Activated CD4-positive, alpha-beta T cell treated with anti-CD3 and anti-CD28 coated beads for 1 hour (primary cell): Measurements from ENCODE around the gene OPN1MW3.
"Not testable (repeated sequence)": the region's sequence is repeated elsewhere in the genome, so short reads cannot be mapped to it uniquely, and the experiment has no call there.

Experiments
- DNase-seq: peaks from one replicate; pipeline ENCODE4 v3.0.0-alpha.2; 2020

Gene OPN1MW3

GRCh38 chrX:154257282-154257681 is at the start of gene OPN1MW3:
OPN1MW3 (plus strand) TSS chrX:154257582; CDS start chrX:154257620, 38 bp downstream.
- DNase-seq, result not testable (repeated sequence)

DNA sequence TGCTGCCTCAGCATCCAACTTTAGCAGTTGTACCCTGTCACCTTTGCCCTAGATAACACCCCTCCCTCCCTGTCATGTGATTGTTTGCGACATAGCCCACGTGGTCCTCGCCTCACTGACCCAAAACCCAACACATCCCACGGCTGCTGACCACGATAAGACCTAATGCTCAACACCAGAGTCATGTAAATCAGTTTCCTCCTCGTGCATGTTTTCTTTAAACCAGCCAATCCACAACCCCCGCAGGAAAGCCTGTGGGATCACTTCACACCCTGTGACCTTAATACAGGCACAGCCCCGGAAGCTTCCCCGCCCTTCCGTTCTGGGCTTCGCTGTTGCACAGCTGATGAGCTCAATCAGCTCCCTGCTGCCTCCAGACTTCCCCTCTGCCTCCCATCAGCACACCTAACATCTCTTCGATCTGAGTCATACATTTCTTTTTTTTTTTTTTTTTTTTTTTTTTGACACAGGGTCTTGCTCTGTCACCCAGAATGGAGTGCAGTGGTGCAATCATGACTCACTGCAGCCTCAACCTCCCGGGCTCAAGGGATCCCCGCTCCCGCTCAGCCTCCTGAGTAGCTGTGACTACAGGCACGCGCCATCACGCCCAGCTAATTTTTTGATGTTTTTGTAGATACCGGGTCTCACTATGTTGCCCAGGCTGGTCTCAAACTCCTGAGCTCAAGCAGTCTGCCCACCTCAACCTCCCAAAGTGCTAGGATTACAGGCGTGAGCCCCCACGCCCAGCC is 47.5 kb upstream of the OPN1MW3 start:
- not testable (repeated sequence) for DNase-seq

DNA sequence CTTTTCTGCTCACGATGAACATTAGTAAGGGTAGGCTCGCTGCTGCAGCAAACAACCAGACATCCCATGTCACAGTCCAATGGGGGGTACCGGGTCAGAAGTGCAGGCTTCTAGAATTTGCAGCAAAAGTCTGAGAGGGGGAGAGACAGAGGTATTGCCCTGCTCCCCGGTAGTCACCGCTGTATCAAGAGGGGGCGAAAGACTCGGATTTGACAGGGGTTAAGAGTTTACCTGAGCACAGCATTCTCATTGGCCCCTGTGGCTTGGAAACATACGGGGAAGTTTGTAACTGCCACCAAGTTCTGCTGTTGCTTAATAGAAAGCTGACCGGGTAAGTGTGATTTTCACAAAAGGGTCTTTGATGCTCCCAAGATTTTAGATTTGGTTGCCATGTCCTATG is 46.3 kb upstream of the OPN1MW3 start:
- not testable (repeated sequence) for DNase-seq

GRCh38 chrX:154211499-154211898 is 45.9 kb upstream of the OPN1MW3 start:
- DNase-seq, result not testable (repeated sequence)

GRCh38 chrX:154219456-154219855 is 37.9 kb upstream of the OPN1MW3 start, which contains the start of gene OPN1MW2:
OPN1MW2 (plus strand) TSS chrX:154219756; CDS start chrX:154219816, 60 bp downstream.
- DNase-seq, result not testable (repeated sequence)

- not testable (repeated sequence) for DNase-seq
These were observed 32.1 kb upstream of the OPN1MW3 start for GRCh38 chrX:154225292-154225691.

GRCh38 chrX:154226706-154227105 is 30.7 kb upstream of the OPN1MW3 start:
- not testable (repeated sequence) for DNase-seq

GRCh38 chrX:154231443-154231842 is 25.9 kb upstream of the OPN1MW3 start:
- DNase-seq, result not testable (repeated sequence)

GRCh38 chrX:154233620-154234019 is 23.8 kb upstream of the OPN1MW3 start:
- DNase-seq, result not testable (repeated sequence)

GRCh38 chrX:154238939-154239559 is 18.3 kb upstream of the OPN1MW3 start:
- DNase-seq, result not testable (repeated sequence)

DNA sequence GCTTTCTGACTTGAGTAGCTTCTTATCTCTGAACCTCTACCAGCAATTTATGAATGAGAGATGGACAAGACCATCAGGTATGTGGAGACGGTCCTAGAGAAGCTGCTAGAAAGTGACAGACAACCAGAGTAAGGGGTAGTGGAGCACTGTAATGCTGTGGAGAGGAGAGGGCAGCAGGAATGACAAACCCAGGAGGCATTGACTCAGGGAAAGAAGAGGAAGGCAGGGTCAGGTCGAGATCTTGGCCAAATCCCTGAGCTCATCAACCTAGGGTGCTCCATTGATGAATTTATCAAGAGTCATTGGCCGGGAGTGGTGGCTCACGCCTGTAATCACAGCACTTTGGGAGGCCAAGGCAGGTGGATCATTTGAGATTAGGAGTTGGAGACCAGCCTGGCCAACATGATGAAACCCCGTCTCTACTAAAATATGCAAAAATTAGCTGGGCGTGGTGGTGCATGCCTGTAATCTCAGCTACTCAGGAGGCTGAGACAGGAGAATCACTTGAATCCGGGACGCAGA is 17.3 kb upstream of the OPN1MW3 start:
- DNase-seq, result not testable (repeated sequence)

- DNase-seq, result not testable (repeated sequence)
These were observed 9.9 kb upstream of the OPN1MW3 start for GRCh38 chrX:154247377-154248045.

- not testable (repeated sequence) for DNase-seq
These were observed 9.3 kb upstream of the OPN1MW3 start for GRCh38 chrX:154248076-154248475.

DNA sequence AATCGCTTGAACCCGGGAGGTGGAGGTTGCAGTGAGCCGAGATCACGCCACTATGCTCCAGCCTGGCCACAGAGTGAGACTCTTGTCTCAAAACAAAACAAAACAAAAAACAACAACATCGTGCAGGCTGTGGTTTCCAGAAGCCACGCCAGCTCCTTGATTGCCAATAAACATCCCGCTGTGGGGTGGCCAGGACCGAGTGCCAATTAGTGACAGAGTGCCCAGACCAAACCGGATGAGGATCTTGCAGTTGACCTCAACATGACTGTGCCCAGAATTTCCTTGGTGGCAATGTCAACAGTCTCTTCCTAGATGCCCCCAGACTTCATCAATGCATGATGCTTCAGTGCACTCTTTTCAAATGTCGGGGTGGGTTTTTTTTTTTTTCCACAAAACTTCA is 1.3 kb downstream of the OPN1MW3 start:
- DNase-seq, result not testable (repeated sequence)

- not testable (repeated sequence) for DNase-seq
These were observed 5.7 kb downstream of the OPN1MW3 start for GRCh38 chrX:154263072-154263471.

GRCh38 chrX:154269245-154269644 is 11.9 kb downstream of the OPN1MW3 start:
- not testable (repeated sequence) for DNase-seq

GRCh38 chrX:154284489-154285338 is 27.3 kb downstream of the OPN1MW3 start:
- DNase-seq, result not testable (repeated sequence)

GRCh38 chrX:154286406-154286805 is 29.0 kb downstream of the OPN1MW3 start:
- not testable (repeated sequence) for DNase-seq

GRCh38 chrX:154294791-154295574 is 37.6 kb downstream of the OPN1MW3 start, which contains the start of gene TEX28:
TEX28 (minus strand) TSS chrX:154295124; CDS start chrX:154292117, 3,007 bp downstream.
- no peak for DNase-seq

DNA sequence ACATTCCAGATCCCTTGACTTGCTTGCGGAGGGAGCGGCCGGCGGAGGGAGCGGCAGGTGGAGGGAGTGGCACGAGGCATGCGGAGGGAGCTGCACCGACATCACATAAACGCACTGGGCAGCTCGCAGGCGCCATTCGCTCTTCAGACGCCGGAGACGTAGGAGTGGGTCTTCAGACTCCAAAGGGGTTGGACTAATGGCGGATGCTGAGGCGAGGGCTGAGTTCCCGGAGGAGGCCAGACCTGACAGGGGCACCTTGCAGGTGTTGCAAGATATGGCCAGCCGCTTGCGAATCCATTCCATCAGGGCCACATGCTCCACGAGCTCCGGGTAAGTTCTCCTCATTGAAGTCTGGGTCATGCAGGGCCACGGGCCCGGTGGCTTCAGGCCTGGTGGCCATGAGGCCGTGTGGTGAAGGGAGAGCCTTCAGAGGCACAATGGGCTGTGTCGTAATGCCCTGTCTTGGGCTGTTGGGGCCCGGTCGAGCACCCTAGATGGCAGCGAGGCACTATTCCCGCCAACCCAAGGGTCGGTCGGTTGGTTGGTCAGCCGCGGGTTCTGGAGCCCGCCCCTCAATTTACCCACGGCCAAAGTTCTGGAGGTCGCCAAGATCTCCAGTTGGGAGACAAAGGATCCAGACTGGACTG is 38.4 kb downstream of the OPN1MW3 start, which contains the start of gene TKTL1:
Gene TKTL1, plus strand, starts transcription at position 132 of the 647 bp plus-strand sequence. Its CDS starts 65 bp downstream, at position 197.
- no peak for DNase-seq
